Endodermal cell (in vitro differentiated cells): ENCODE data around the gene CCDC66. TPM values are rescaled to one million over a fixed set of nuclear protein-coding genes. Genes with fewer than 3 reads are reported as not detected.

Experiments
- DNase-seq: peaks from one replicate; pipeline ENCODE4 v3.0.0-alpha.2; 2017
- H3K27ac ChIP-seq: 2 replicates; pipeline ENCODE4 v1.5.1; 2013; ENCODE audit warnings: mild to moderate bottlenecking, low read depth, low read length, moderate library complexity
- H3K27me3 ChIP-seq: 2 replicates; pipeline ENCODE4 v1.6.1; 2013; ENCODE audit warnings: mild to moderate bottlenecking, low read length, moderate library complexity; ENCODE audit not compliant: insufficient read depth, control insufficient read depth, poor library complexity, severe bottlenecking
- H3K36me3 ChIP-seq: 2 replicates; pipeline ENCODE4 v1.7.0; 2013; ENCODE audit warnings: mild to moderate bottlenecking, low read length, moderate library complexity; ENCODE audit not compliant: control insufficient read depth, insufficient read depth
- H3K4me1 ChIP-seq: one replicate; pipeline ENCODE4 v1.7.0; 2013; ENCODE audit warnings: low read length; ENCODE audit not compliant: control insufficient read depth, insufficient read depth
- H3K4me3 ChIP-seq: 2 replicates; pipeline ENCODE4 v1.5.1; 2013; ENCODE audit warnings: mild to moderate bottlenecking, low read length, moderate library complexity
- H3K9ac ChIP-seq: 2 replicates; pipeline ENCODE4 v1.6.1; 2013; ENCODE audit warnings: mild to moderate bottlenecking, low read length, moderate library complexity; ENCODE audit not compliant: poor library complexity, severe bottlenecking; ENCODE audit errors: extremely low read depth
- H3K9me3 ChIP-seq: 2 replicates; pipeline ENCODE4 v1.6.1; 2013; ENCODE audit warnings: mild to moderate bottlenecking, low read length, moderate library complexity; ENCODE audit not compliant: control insufficient read depth
- H3K27ac Mint-ChIP-seq: 2 replicates; pipeline ENCODE4 v1.8.0; 2020; ENCODE audit warnings: mixed read lengths
- H3K27me3 Mint-ChIP-seq: 2 replicates; pipeline ENCODE4 v1.8.0; 2021; ENCODE audit warnings: mild to moderate bottlenecking, mixed read lengths; ENCODE audit not compliant: insufficient read depth
- H3K36me3 Mint-ChIP-seq: 2 replicates; pipeline ENCODE4 v1.8.0; 2020; ENCODE audit warnings: low read depth, mixed read lengths
- H3K4me1 Mint-ChIP-seq: 2 replicates; pipeline ENCODE4 v1.8.0; 2020; ENCODE audit warnings: mixed read lengths
- H3K4me3 Mint-ChIP-seq: 2 replicates; pipeline ENCODE4 v1.8.0; 2020; ENCODE audit warnings: mild to moderate bottlenecking, moderate library complexity, mixed read lengths
- H3K9me3 Mint-ChIP-seq: 2 replicates; pipeline ENCODE4 v1.8.0; 2020; ENCODE audit warnings: mild to moderate bottlenecking, mixed read lengths
- WGBS, 2 experiments: methylation state at CpG; one replicate each; pipeline versions ENCODE4 v1.1.5 to v1.1.7; 2013; ENCODE audit warnings: missing lambda C conversion rate in 2 of 2, mixed read lengths in 1 of 2; ENCODE audit not compliant: insufficient coverage in 1 of 2, insufficient read length in 1 of 2; 5-methylcytosine and 5-hydroxymethylcytosine counted together
- total RNA-seq, 2 donors: library from RNA; stranded (reverse); fragmentation: NEBNext Ultra II Directional in 1 of 2; extraction: Animal tissue kit (Norgen Biotek cat#: 25700) in 1 of 2; gene quantifications; 2 replicates in 1 of 2; 3 replicates in 1 of 2; pipeline ENCODE4 v1.2.1, GENCODE V29; 2021
- TF ChIP-seq, protein P1 (sequence below): fragments of 200-600 bp; sonication (generic); conservative IDR thresholded peaks from 2 replicates; pipeline ENCODE4 v1.5.0; 2021; ENCODE audit warnings: antibody characterized with exemption, mild to moderate bottlenecking

The CCDC66 gene
- total RNA-seq, 2 donors from 2014 or later: 32.1 to 36.4 TPM

DNA sequence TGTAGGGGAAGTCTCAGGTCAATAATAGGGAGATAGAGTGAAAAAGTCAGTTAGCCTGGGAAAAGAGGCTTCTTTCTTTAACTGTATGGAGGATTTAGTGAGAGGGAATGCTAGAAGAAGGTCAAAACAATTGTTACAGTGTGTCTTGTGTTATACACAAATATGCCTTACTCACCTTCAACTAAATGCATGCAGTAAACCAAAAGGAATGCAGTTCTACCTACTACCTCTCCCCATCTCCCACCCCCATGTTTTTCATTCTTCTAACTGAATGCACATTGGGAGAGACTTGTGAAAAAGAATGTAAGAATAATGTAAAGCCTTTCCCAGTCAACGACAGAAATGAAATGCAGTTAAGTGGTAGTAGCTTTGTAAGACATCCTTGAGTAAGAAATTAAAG is 33.8 kb downstream of the CCDC66 start:
- Mint-ChIP-seq H3K9me3 (peaks cover 3% of the 10 kb centered on the region), H3K4me1 (peaks cover 6% of the 10 kb centered on the region), H3K27me3 (no peaks in the 10 kb centered on the region), H3K4me3 (no peak overlapping the region), H3K36me3 (peaks cover 37% of the 10 kb centered on the region), H3K27ac (peak overlapping the region; percentile 85)
- H3K9ac ChIP-seq: no peak overlapping the region
- TF ChIP-seq, protein P1, sequence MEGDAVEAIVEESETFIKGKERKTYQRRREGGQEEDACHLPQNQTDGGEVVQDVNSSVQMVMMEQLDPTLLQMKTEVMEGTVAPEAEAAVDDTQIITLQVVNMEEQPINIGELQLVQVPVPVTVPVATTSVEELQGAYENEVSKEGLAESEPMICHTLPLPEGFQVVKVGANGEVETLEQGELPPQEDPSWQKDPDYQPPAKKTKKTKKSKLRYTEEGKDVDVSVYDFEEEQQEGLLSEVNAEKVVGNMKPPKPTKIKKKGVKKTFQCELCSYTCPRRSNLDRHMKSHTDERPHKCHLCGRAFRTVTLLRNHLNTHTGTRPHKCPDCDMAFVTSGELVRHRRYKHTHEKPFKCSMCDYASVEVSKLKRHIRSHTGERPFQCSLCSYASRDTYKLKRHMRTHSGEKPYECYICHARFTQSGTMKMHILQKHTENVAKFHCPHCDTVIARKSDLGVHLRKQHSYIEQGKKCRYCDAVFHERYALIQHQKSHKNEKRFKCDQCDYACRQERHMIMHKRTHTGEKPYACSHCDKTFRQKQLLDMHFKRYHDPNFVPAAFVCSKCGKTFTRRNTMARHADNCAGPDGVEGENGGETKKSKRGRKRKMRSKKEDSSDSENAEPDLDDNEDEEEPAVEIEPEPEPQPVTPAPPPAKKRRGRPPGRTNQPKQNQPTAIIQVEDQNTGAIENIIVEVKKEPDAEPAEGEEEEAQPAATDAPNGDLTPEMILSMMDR: no peak
- peaks cover 21% of the 10 kb centered on the region for H3K36me3 ChIP-seq
- H3K9me3 ChIP-seq: peaks cover 2% of the 10 kb centered on the region
- no peak overlapping the region for H3K4me3 ChIP-seq
- no peak for DNase-seq
- H3K27me3 ChIP-seq: no peaks in the 10 kb centered on the region
- no peak overlapping the region for H3K27ac ChIP-seq
- no peaks in the 10 kb centered on the region for H3K4me1 ChIP-seq
- WGBS, 2 experiments: 75 to 78% methylated on average over 1 of the region's 1 CpG

DNA sequence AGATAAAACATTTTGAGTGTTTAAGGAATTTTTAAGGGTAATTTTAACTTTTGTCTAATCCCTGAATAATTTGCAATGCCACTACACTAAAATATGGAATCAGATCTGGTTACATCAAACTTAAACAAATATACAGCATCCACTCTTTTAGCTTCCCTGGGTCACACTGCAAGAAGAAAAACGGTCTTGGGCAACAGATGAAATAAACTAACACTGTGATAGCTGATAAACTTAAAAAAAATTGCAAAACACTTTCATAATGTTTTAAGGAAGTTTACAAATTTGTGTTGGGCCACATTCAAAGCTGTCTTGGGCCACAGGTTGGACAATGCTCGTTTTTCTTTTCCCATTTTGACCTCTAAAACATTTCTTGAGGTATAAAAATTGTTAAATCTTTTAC is 34.3 kb downstream of the CCDC66 start:
- Mint-ChIP-seq H3K36me3 (peaks cover 39% of the 10 kb centered on the region), H3K4me3 (no peak overlapping the region), H3K27ac (peak overlapping the region; percentile 85), H3K27me3 (no peaks in the 10 kb centered on the region), H3K4me1 (peaks cover 6% of the 10 kb centered on the region), H3K9me3 (no peaks in the 10 kb centered on the region)
- no peaks in the 10 kb centered on the region for H3K4me1 ChIP-seq
- TF ChIP-seq, protein P1: no peak
- no peak overlapping the region for H3K9ac ChIP-seq
- no peak overlapping the region for H3K4me3 ChIP-seq
- no peak for DNase-seq
- WGBS, 2 experiments: 92% methylated on average over 2 of the region's 2 CpGs; no CpG with 5 or more reads in 1 of the 2 experiments
- no peaks in the 10 kb centered on the region for H3K9me3 ChIP-seq
- H3K36me3 ChIP-seq: peaks cover 24% of the 10 kb centered on the region
- H3K27me3 ChIP-seq: no peaks in the 10 kb centered on the region
- no peak overlapping the region for H3K27ac ChIP-seq

- H3K9me3 ChIP-seq: peaks cover 8% of the 10 kb centered on the region
- no peak overlapping the region for H3K9ac ChIP-seq
- H3K4me3 ChIP-seq: no peak overlapping the region
- H3K36me3 ChIP-seq: peaks cover 35% of the 10 kb centered on the region
- no peaks in the 10 kb centered on the region for H3K9me3 Mint-ChIP-seq
- no peak overlapping the region for H3K27ac ChIP-seq
- peaks cover 6% of the 10 kb centered on the region for H3K4me1 Mint-ChIP-seq
- 86 to 100% methylated on average over 1 to 6 of the region's 6 CpGs for WGBS, 2 experiments
- no peaks in the 10 kb centered on the region for H3K4me1 ChIP-seq
- TF ChIP-seq, protein P1: no peak
- DNase-seq: no peak
- H3K27me3 Mint-ChIP-seq: no peaks in the 10 kb centered on the region
- no peak overlapping the region for H3K4me3 Mint-ChIP-seq
- H3K27ac Mint-ChIP-seq: no peak overlapping the region
- no peaks in the 10 kb centered on the region for H3K27me3 ChIP-seq
- H3K36me3 Mint-ChIP-seq: peaks cover 56% of the 10 kb centered on the region
These were observed 36.6 kb downstream of the CCDC66 start for GRCh38 chr3:56593455-56594158.
